Mesangial cell (primary cell): ENCODE results near the gene KRTDAP. TPM values are rescaled to one million over a fixed set of nuclear protein-coding genes. Genes with fewer than 3 reads are reported as not detected.

Experiments used
- total RNA-seq: library from RNA; depleted of rRNA; stranded (reverse); fragments of >200 nt; gene quantifications from 2 replicates; pipeline ENCODE4 v1.2.3, GENCODE V29; 2015

KRTDAP gene
- total RNA-seq, result not detected in 2 replicates

GRCh38 chr19:35490364-35490763 lies at the start of gene KRTDAP:
Gene KRTDAP, minus strand, starts transcription at chr19:35490464. Its CDS starts 22 bp downstream, at chr19:35490442.

GRCh38 chr19:35533201-35533821 lies 43.0 kb upstream of the KRTDAP start, which contains the start of gene GAPDHS:
Gene GAPDHS, plus strand, starts transcription at chr19:35533456. Its CDS starts 72 bp downstream, at chr19:35533528.

GRCh38 chr19:35528218-35529038 lies 38.2 kb upstream of the KRTDAP start, which contains the start of gene SBSN:
Gene SBSN, minus strand, starts transcription at chr19:35528311. Its CDS starts 30 bp downstream, at chr19:35528281.

GRCh38 chr19:35513628-35514281 lies 23.5 kb upstream of the KRTDAP start, which contains the start of gene DMKN:
Gene DMKN, minus strand, starts transcription at chr19:35513649. Its CDS starts 174 bp downstream, at chr19:35513475.

GRCh38 chr19:35447606-35448469 lies 42.4 kb downstream of the KRTDAP start, which contains the start of gene FFAR2:
Gene FFAR2, plus strand, starts transcription at chr19:35448257. Its CDS starts 1,458 bp downstream, at chr19:35449715.

Other genes with a start within 250 kb of the KRTDAP start
- gene LSR, start 241.5 kb downstream of the KRTDAP start, total RNA-seq, result 39.8 and 88.1 TPM in 2 replicates
- 69.4 and 83.2 TPM in 2 replicates for gene USF2, start 221.5 kb downstream of the KRTDAP start, total RNA-seq
- not detected in 2 replicates for gene HAMP, start 207.9 kb downstream of the KRTDAP start, total RNA-seq
- gene MAG, start 198.3 kb downstream of the KRTDAP start, total RNA-seq, result 0.25 TPM in 1 of 2 replicates, not detected in the other
- gene CD22, start 161.3 kb downstream of the KRTDAP start, total RNA-seq, result 1.1 TPM in 1 of 2 replicates, not detected in the other
- gene FFAR1, start 142.6 kb downstream of the KRTDAP start, total RNA-seq, result not detected in 2 replicates
- not detected in 2 replicates for gene FFAR3, start 132.0 kb downstream of the KRTDAP start, total RNA-seq
- not detected in 2 replicates for gene GPR42, start 119.4 kb downstream of the KRTDAP start, total RNA-seq
- not detected in 2 replicates for gene FFAR2, start 42.2 kb downstream of the KRTDAP start, total RNA-seq
- gene DMKN, start 23.2 kb upstream of the KRTDAP start, total RNA-seq, result 29.5 and 70.4 TPM in 2 replicates
- gene SBSN, start 37.8 kb upstream of the KRTDAP start, total RNA-seq, result not detected in 2 replicates
- not detected in 2 replicates for gene GAPDHS, start 43.0 kb upstream of the KRTDAP start, total RNA-seq
- 118 and 129 TPM in 2 replicates for gene TMEM147, start 55.2 kb upstream of the KRTDAP start, total RNA-seq
- not detected in 2 replicates for gene ATP4A, start 73.2 kb upstream of the KRTDAP start, total RNA-seq
- not detected in 2 replicates for gene PMIS2, start 95.7 kb upstream of the KRTDAP start, total RNA-seq
- 7.5 and 20.7 TPM in 2 replicates for gene HAUS5, start 122.3 kb upstream of the KRTDAP start, total RNA-seq
- 79.6 and 99.4 TPM in 2 replicates for gene RBM42, start 138.6 kb upstream of the KRTDAP start, total RNA-seq
- gene ETV2, start 151.3 kb upstream of the KRTDAP start, total RNA-seq, result 0.49 and 2.3 TPM in 2 replicates
- gene COX6B1, start 157.9 kb upstream of the KRTDAP start, total RNA-seq, result 474 TPM in 2 replicates
- 0.16 TPM in 1 of 2 replicates, not detected in the other for gene UPK1A, start 176.1 kb upstream of the KRTDAP start, total RNA-seq
- gene ZBTB32, start 214.1 kb upstream of the KRTDAP start, total RNA-seq, result not detected in 2 replicates
- 10.9 and 17.2 TPM in 2 replicates for gene KMT2B, start 227.5 kb upstream of the KRTDAP start, total RNA-seq